PC-9 (cell line): Measurements from ENCODE around the gene TMEM18. TPM values are rescaled to one million over a fixed set of nuclear protein-coding genes. Genes with fewer than 3 reads are reported as not detected.
A peak's percentile ranks its signal among the peaks of the same experiment; 100 is the strongest.

Experiments
- BruUV-seq: library from RNA; stranded (reverse); fragments of 400-500 nt; replicated peaks from 2 replicates; lab custom pipeline; 2021; lab: Mats Ljungman, UMichigan
- CTCF ChIA-PET: fragments of 300-600 bp; sonication (Branson Sonifier 250); formaldehyde crosslinking; loops from one replicate; lab custom pipeline; 2022; ENCODE audit warnings: antibody characterized with exemption; lab: Charles Lee
- POLR2A ChIA-PET: fragments of 300-600 bp; sonication (Branson Sonifier 250); formaldehyde crosslinking; loops from one replicate; lab custom pipeline; 2022; ENCODE audit warnings: antibody characterized with exemption; ENCODE audit not compliant: unreplicated experiment; lab: Charles Lee
- DNase-seq, 2 experiments: peaks; one replicate each; pipeline versions ENCODE4 v3.0.0 to v3.0.0-alpha.2; 2015 to 2022; ENCODE audit warnings: mixed read lengths in 1 of 2
- H2AFZ ChIP-seq: fragments of 200-600 bp; sonication (generic); 2 replicates; pipeline ENCODE4 v1.8.1; 2017; ENCODE audit warnings: antibody characterized with exemption
- H3F3A ChIP-seq: fragments of 200-600 bp; sonication (generic); 2 replicates; pipeline ENCODE4 v1.8.1; 2017; ENCODE audit warnings: antibody characterized with exemption, mild to moderate bottlenecking, low read depth; ENCODE audit not compliant: insufficient read depth
- H3K27ac ChIP-seq: fragments of 200-600 bp; sonication (generic); 2 replicates; pipeline ENCODE4 v1.6.1; 2016; ENCODE audit warnings: mixed run types
- H3K27me3 ChIP-seq: fragments of 200-600 bp; sonication (generic); 2 replicates; pipeline ENCODE4 v1.6.1; 2016; ENCODE audit warnings: low read depth, mixed run types; ENCODE audit not compliant: insufficient read depth
- H3K36me3 ChIP-seq: fragments of 200-600 bp; sonication (generic); 2 replicates; pipeline ENCODE4 v1.6.1; 2016; ENCODE audit warnings: low read depth, mixed run types
- H3K4me1 ChIP-seq: fragments of 200-600 bp; sonication (generic); replicated peaks from 2 replicates; pipeline ENCODE4 v1.6.1; 2016; ENCODE audit warnings: mixed run types; ENCODE audit not compliant: insufficient read depth
- H3K4me2 ChIP-seq: fragments of 200-600 bp; sonication (generic); 2 replicates; pipeline ENCODE4 v1.6.1; 2017; ENCODE audit warnings: mixed run types
- H3K4me3 ChIP-seq: fragments of 200-600 bp; sonication (generic); 2 replicates; pipeline ENCODE4 v1.6.1; 2016; ENCODE audit warnings: mixed run types
- H3K79me2 ChIP-seq: fragments of 200-600 bp; sonication (generic); 2 replicates; pipeline ENCODE4 v1.6.1; 2017; ENCODE audit warnings: low read depth, mixed run types
- H3K9me2 ChIP-seq: fragments of 200-600 bp; sonication (generic); 2 replicates; pipeline ENCODE4 v1.8.1; 2017; ENCODE audit warnings: mild to moderate bottlenecking; ENCODE audit not compliant: insufficient read depth
- H3K9me3 ChIP-seq: fragments of 200-600 bp; sonication (generic); 2 replicates; pipeline ENCODE4 v1.8.1; 2016; ENCODE audit warnings: low read depth; ENCODE audit not compliant: insufficient read depth
- H4K20me1 ChIP-seq: fragments of 200-600 bp; sonication (generic); 2 replicates; pipeline ENCODE4 v1.8.1; 2017; ENCODE audit not compliant: insufficient read depth
- CTCF ChIP-seq: fragments of 200-600 bp; sonication (generic); conservative IDR thresholded peaks from 2 replicates; pipeline ENCODE4 v1.6.1; 2017; ENCODE audit warnings: mixed run types, antibody characterized with exemption, mild to moderate bottlenecking, moderate library complexity
- EZH2 ChIP-seq: fragments of 200-600 bp; sonication (generic); IDR thresholded peaks from 2 replicates; pipeline ENCODE4 v1.8.0; 2017; ENCODE audit warnings: antibody characterized with exemption, low read depth
- intact Hi-C: fragments of 100-400 bp; cut with micrococcal nuclease; formaldehyde crosslinking; loops from one replicate; pipeline ENCODE4 v1.10.0; 2022; ENCODE audit not compliant: unreplicated experiment
- total RNA-seq: library from RNA; stranded (reverse); gene quantifications from 2 replicates; pipeline ENCODE4 v1.2.3, GENCODE V29; 2021

Gene TMEM18
- total RNA-seq, 1 experiment from 2014 or later = 30.5 TPM

DNA sequence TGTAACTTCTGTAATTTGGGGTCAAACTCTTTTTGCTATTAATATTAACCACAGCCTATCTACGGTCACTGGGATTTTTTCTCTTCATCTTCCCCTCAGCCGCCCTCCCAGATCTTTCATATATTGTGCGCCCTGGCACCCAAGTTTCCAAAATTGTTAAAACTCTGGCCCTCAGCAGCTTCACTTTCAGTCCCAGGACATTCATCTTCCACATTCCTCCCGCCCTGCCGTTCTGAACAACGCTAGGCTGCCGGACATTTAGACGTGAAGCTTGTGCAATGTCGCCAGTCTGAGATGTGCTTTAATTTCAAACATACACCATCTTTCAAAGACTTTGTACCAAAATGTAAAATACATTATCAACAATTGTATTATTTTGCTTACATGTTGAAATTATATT lies 1.8 kb upstream of the TMEM18 start:
- TF ChIP-seq EZH2 (no peak), CTCF (no peak)
- no peak overlapping the region for H3K4me2 ChIP-seq
- BruUV-seq = no TSS peak
- no peak overlapping the region for H3K27ac ChIP-seq
- H3K27me3 ChIP-seq = peaks cover 15% of the 10 kb centered on the region; the same call in 1 of the 2 replicates
- H3K36me3 ChIP-seq = peaks cover 8% of the 10 kb centered on the region
- peaks cover 29% of the 10 kb centered on the region for H3K79me2 ChIP-seq
- no peaks in the 10 kb centered on the region for H3K9me2 ChIP-seq
- CTCF ChIA-PET = no interaction called here
- H4K20me1 ChIP-seq = peaks cover 23% of the 10 kb centered on the region
- H3K9me3 ChIP-seq = no peaks in the 10 kb centered on the region; the same call in 1 of the 2 replicates
- no peak overlapping the region for H2AFZ ChIP-seq
- H3K4me1 ChIP-seq = peaks cover 22% of the 10 kb centered on the region
- H3K4me3 ChIP-seq = no peak overlapping the region
- DNase-seq = no peak
- peaks cover 15% of the 10 kb centered on the region for H3F3A ChIP-seq
- intact Hi-C loops = loop anchor here (10.0 kb wide), 1 partner anchor 866 kb away; no protein-coding TSS in a partner anchor
- POLR2A ChIA-PET = no interaction called here

DNA sequence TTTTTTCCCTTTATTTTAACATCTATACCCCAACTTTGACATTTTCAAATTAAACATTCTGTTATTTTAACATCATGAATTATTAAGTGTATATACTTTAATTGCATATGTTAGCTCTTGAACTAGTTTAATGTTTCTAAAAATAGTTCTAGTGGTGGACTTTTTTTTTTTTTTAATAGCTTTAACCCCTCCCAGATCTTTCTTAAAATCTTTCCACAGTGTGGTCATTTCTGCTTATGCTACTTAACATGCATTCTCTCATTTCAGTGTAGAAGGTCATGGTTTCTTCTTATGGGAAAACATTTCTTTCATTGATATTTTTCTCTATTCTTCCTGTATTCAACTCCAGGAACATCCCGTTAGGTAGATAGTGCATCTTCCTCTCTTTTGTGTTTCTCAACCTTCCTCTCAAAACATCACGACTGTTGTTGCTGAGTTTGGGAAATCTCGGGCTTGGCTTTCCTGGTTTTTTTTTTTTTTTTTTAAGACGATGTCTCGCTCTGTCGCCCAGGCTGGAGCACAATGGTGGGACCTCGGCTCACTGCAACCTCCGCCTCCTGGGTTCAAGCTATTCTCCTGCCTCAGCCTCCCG lies 849 bp upstream of the TMEM18 start:
- Histone ChIP-seq H3F3A (peaks cover 15% of the 10 kb centered on the region), H3K9me2 (no peaks in the 10 kb centered on the region), H3K9me3 (no peaks in the 10 kb centered on the region), H3K4me2 (peak overlapping the region; percentile 84), H4K20me1 (peaks cover 25% of the 10 kb centered on the region), H3K27me3 (peaks cover 15% of the 10 kb centered on the region; the same call in 1 of the 2 replicates), H3K4me3 (peak overlapping the region; percentile 77), H2AFZ (peak overlapping the region; percentile 99), H3K27ac (peak overlapping the region; percentile 97), H3K79me2 (peaks cover 36% of the 10 kb centered on the region), H3K36me3 (peaks cover 8% of the 10 kb centered on the region), H3K4me1 (peaks cover 22% of the 10 kb centered on the region)
- ChIA-PET CTCF (no interaction called here), POLR2A (no interaction called here)
- no TSS peak for BruUV-seq
- intact Hi-C loops = loop anchor here (2.0 to 10.0 kb wide), 2 partner anchors 63 to 867 kb away; no protein-coding TSS in a partner anchor
- TF ChIP-seq CTCF = no peak
- no peak for TF ChIP-seq EZH2
- DNase-seq = no peak

- H4K20me1 ChIP-seq = peaks cover 32% of the 10 kb centered on the region
- H3K27me3 ChIP-seq = peaks cover 6% of the 10 kb centered on the region; the same call in 1 of the 2 replicates
- peak overlapping the region; percentile 57 for H3K27ac ChIP-seq
- intact Hi-C loops = loop anchor here (1.0 to 10.0 kb wide), 4 partner anchors 64 to 868 kb away; partner anchors contain the start of genes ACP1 and SH3YL1
- H2AFZ ChIP-seq = peak overlapping the region; percentile 74; the same call in 1 of the 2 replicates
- no peak for TF ChIP-seq CTCF
- TF ChIP-seq EZH2 = no peak
- BruUV-seq = no TSS peak
- H3K9me3 ChIP-seq = no peaks in the 10 kb centered on the region
- peak overlapping the region; percentile 68 for H3K4me3 ChIP-seq
- peak overlapping the region; percentile 94 for H3K4me2 ChIP-seq
- ChIA-PET CTCF (interaction anchor here (0.7 to 0.9 kb wide), 2 partner anchors 1066 to 1077 kb away, joined by 3 read pairs; no protein-coding TSS in a partner anchor), POLR2A (interaction anchor here (0.7 kb wide), 2 partner anchors 27 to 1172 kb away, joined by 4 to 5 read pairs; no protein-coding TSS in a partner anchor)
- DNase-seq = peak; percentile 90 to 98
- H3F3A ChIP-seq = peaks cover 15% of the 10 kb centered on the region
- peaks cover 8% of the 10 kb centered on the region for H3K36me3 ChIP-seq
- peaks cover 37% of the 10 kb centered on the region for H3K79me2 ChIP-seq
- no peaks in the 10 kb centered on the region for H3K9me2 ChIP-seq
- peaks cover 22% of the 10 kb centered on the region for H3K4me1 ChIP-seq
These were observed 555 bp downstream of the TMEM18 start for GRCh38 chr2:676647-677055.
